A172 (cell line): ENCODE measurements around the gene HMGCLL1. TPM values are rescaled to one million over a fixed set of nuclear protein-coding genes. Genes with fewer than 3 reads are reported as not detected.

Experiments
- DNase-seq: peaks from one replicate; pipeline ENCODE4 v3.0.0-alpha.2; 2015; ENCODE audit warnings: low spot score
- total RNA-seq: library from RNA; depleted of rRNA; stranded (reverse); fragments of >200 nt; shearing (Covaris generic); gene quantifications from 2 replicates; pipeline ENCODE4 v1.2.3, GENCODE V29; 2014

The HMGCLL1 gene
- total RNA-seq, 1 experiment from 2014 or later: not detected

DNA sequence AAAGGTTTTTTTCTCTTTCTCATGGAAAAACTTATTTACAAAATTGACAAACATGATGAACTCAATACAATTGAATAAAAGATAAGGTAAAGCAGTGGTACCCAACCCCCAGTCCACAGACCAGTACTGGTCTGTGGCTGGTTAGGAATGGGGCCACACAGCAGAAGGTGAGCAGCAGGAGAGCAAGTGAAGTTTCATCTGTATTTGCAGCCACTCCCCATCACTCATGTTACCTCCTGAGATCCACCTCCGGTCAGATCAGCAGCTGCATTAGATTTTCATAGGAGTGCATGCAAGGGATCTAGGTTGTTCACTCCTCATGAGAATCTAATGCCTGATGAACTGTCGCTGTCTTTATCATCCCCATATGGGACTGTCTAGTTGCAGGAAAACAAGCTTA is 47.5 kb downstream of the HMGCLL1 start:
- no peak for DNase-seq

DNA sequence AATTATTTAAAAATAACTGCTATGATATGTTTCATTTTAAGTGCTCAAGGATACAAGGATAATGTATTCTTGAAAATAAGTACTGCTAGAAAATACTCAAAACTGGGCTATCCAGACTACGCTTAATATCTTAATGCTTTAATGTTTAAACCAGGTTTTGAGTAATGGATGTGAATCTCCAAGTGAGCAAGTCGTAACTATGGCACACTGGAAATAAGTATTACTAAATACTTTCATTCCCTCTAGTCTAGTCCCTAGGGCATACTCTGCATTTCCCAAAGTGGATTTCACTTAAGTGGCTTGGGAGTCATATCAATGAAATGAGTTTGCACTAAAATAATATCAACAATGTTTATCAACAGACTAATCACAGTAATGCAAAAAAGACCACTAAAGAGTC is 48.1 kb downstream of the HMGCLL1 start:
- no peak for DNase-seq

DNA sequence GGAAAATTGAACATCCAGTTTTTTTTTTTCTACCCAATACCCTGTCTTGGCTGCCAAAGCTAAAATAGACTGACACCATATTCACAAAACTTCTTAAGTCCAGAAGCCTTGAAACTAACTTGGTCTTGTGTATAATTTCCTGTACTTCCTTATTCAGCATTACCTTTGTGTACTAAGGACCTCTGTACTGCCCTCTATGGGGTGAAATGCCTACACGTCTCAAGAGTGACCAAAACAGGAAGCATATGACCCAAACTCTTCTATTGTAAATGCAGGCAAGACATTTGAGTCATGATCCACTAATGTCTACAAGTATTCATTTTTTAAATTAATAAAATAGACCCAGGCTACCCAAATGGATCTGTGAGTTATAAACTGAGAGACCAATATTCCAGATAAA is 50.4 kb downstream of the HMGCLL1 start:
- peak; percentile 35 for DNase-seq

DNA sequence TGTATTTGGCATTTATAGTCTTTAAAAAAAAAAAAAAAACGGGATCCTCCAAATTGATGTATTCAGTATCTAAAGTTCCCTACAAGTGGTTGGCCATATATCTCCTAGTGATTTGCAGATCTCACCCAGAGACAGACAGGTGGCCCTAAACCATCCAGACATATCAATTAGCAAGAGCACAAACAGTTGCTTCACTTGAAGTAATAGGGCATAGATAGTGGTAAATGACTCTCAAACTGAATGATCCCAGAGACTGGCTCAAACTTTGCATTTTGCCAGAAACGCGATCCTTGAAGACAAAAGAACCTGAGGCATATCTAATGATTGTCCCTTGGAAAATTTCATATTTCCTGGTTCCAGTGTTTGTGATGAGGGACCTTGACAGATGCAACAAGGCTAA is 54.6 kb downstream of the HMGCLL1 start:
- DNase-seq: no peak

DNA sequence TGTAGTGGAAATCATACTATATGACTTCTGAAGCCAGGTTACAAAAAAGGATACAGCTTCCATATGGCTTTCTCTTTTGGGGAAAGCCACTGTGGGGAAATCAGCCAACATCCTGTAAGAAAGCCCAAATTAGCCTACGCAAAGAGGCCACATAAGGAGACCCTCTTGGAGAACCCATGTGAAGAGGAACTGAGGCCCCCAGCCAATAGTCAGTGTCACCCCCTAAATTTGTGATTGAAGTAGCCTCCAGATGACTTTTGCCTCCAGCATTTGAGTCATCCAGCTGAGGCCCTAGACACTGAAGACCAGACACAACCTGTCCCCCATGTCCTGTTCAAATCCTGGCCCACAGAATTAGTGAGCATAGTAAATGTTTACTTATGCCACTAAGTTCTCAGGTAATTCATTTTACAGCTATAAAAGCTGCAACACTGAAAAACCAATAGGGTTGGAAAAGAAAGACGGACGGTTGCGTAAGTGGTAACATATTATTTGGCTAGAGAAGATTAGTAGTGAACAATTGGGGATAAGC is 60.4 kb downstream of the HMGCLL1 start:
- no peak for DNase-seq

DNA sequence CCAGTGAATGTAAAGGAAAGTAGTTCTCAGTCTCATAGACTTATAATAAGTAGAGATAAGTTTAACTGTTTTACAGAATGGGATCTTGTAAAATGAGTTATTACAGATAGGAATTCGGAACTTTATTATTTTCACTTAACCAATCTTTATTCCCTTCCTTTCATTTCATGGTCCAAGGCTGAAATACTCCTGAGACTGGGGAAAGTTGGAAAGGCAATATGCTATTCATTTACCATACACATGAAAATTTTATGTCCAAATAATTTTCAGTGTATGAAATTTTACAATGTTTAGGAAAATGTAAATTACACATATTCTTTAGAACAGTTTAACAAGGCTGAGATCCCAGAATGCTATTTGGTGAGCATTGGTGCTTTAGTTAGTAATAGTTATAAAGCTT is 62.3 kb downstream of the HMGCLL1 start:
- DNase-seq: no peak

DNA sequence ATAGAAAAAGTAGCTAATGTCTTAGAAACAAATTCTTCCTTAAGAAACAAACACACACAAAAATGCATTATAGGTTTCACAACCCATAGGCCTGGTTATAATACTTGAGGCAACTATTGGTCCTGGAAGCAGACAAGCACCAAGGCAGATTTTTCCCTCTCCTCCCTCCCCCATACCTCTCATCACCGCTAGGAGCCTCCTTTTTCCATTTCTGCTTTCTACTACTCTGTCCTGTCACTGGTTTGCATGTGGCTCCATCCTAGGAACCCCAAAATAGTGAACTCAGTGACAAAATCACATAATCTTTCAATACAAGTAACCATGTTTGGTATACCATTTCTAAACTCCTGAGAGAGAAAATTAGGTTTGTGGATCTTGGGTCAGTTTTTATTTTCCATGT is 66.1 kb downstream of the HMGCLL1 start:
- DNase-seq: no peak

DNA sequence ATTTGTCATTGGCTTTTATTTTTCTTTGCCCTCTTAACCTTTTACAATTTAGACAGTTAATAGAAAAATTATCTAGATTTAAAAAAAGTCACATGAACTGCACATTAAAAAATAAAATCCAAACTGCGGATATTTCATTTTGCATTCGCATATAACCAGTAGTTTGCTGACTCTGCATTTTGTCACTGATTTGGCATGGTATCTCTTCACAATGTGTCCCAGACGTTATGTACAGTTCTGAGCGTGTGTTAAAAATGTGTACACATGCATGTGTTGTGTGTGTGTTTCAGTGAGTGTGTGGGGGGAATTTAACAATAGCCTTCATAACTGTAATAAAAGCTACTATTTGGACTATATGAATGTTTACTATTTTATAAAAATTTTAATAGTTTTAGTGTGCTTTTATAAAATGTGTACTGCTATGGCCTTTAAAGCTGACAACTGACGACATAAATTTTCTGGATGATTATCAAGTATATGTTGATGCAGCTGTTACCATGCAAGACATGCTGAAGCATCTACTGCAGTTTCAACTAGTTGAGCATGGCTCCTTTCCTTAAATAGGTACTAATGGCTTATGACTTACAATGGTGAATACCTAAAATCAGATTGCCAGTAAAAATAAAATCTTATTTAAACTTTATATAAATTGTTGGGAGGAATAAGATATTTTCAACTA is 67.7 kb downstream of the HMGCLL1 start:
- DNase-seq: no peak

DNA sequence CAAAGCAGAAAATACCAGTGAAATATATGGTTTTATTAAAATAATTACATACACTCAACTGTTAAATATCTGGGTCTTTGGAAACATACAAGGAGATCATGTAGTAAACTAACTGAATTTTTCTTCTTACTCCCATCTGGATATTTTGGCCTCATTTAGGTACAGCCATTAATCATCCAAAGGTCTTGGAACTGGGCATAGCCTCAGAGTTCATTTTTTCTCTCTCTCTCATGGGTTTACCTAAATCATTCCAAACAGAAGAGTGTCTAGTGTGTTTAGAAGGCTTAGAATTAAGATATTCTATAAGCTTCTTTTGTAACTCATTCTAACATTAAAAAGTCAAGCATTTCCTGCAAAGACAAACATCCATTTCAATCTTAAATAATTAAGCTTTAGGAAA is 79.4 kb downstream of the HMGCLL1 start:
- no peak for DNase-seq

DNA sequence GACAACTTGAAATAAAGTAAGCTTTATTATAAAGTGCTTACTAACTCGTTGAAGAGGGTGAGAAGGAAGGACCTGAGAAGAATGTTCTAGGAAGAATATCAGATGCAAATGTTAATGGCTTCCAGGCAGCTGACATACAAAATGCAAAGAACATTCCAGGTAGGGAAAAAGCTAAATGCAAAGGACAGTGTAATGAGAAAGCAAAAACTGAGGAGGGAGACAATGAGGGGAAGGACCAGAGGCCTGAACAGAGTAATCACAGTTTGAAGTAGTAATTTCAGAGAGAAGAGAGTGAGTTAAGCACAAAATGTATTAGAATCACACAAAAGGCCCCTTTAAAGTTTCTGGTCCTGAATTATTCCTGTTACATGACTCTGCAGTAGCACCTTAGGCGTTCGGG is 81.3 kb downstream of the HMGCLL1 start:
- DNase-seq: no peak

DNA sequence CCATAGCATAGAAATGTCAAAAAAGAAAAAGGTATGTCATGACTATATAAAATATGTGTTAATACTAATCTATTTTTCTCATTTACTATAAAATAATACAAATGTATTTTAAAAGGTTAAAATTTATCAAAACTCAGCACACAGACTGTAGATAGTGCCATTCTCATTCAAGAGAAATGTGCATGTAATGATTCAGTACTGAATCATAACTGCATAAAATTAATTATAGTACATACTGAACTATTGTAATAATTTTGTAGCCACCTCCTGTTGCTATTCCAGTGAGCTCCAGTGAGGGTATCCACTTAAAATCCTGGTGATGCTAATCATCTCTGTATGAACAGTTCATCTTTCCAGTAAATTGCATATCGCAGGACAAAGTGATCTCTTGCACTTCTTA is 82.8 kb downstream of the HMGCLL1 start:
- DNase-seq: no peak

DNA sequence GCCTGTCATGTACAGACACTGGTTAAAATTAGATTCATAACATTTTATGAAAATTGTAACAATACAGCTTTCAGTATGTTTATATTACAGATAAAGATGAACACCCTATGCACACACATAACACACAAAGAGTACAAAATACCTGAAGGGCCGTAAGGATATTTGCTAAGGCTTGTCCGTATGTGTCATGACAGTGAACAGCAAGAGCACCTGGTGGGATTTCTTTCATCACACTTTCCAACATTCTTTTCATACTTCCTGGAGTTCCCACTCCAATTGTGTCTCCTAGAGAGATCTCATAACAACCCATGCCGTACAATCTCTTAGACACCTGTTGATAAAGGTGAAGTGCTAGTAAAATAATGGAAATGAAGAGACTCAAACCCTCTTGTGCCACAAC is 83.7 kb downstream of the HMGCLL1 start:
- DNase-seq: no peak

DNA sequence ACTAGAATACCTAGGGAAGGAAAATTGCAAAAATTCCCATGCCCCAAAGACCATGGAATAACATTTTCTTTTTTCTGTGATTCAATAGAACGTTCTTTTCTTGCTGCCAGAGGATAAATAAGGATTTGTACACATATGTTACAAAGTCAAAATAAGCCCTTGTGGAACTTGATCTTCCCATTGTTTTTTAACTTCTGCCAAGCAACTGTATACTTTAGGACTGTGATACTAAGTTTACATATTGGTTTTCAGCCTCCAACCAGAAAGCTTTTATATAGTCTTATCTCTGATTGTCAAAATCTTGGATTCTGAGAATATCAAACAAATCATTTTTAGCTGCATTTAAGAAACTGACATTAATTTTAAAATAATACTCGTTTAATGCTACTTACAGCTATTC is 84.6 kb downstream of the HMGCLL1 start:
- DNase-seq: no peak

DNA sequence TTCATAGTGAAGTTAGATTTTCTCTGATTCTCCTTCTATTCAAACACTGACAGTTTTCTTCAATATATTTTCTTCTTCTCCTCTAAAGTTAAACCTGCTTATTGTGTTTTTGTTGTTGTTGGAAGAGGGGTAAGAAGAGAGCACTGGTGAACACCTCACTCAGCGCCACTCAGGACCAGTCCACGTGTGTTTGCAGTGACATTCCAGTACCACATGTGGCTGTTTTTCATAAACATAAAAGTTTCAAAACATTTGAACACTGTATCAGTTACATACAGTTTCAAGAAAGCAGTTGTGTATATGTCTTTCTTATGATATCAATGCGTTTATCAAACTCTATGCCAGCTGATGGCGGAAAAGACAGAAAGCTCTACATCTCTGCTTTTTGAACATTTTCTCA is 86.7 kb downstream of the HMGCLL1 start:
- DNase-seq: no peak

DNA sequence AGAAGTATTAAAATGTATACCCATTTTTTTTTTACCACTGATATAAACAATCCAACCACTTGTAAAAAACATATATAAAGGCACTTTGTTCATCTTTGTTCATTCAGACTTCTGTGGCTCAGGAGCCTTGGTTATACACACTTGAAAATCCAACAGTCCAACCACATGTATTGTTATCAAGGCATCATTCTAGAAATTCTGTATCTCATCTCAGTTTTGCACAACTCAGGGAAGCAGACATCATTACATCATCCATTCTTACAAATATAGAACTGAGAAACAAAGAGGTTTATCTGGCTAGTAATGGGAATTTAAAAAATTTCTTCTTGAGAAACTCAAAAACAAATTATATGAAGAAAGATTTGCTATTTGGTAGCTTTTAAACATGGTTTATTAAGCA is 88.1 kb downstream of the HMGCLL1 start:
- DNase-seq: no peak

DNA sequence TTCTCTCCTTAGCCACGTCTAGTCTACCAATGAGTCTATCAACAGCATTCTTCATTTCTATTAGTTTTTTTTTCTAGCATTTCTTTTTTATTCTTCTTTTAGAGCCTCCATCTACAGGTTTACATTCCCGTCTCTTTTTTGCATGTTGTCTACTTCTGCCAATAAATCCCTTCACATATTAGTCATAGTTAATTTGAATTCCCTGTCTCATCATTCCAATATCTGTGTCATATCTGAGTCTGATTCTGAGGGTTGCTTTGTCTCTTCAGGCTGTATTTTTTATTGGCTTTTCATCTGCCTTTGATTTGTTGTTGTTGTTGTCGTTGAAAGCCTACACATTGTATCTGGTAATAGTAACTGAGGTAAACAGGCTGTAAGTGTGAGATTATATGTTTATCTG is 104.6 kb downstream of the HMGCLL1 start:
- no peak for DNase-seq

DNA sequence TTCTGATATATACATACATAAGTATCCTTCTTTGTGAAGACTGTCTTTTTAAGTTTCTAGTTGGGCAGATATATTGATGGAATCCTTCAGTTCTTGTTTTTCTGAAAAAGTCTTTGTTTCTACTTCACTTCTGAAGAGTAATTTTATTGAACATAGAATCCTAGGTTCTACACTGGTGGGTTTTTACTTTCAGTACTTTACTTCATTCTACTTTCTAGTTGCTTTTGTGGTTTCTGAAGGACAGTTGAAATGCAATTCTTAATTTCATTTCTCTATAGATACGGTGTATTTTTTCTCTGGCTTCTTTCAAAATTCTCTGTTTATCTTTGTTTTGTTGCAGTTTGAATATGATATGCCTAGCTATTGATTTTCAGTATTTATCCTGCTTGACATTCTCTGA is 105.3 kb downstream of the HMGCLL1 start:
- DNase-seq: no peak

DNA sequence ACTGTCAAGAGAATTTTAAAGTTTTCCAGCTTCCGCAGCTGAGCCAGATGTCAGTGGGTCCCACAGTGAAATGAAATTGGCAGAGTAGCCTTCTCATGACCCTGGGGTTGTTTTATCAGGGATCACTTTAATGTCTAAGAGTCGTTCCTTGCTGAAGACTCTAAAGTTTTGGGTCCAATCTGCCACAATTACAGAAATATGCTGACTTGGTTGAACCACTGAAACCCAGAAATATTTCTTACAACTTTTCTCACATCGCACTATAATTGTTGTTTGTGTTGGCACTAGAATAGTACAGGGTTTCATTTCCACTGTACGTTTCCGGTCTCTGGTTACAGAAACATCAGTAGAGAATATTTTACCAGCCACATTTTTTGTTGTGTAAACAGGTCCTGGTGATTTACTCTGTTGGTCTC is 109.0 kb downstream of the HMGCLL1 start:
- DNase-seq: no peak

DNA sequence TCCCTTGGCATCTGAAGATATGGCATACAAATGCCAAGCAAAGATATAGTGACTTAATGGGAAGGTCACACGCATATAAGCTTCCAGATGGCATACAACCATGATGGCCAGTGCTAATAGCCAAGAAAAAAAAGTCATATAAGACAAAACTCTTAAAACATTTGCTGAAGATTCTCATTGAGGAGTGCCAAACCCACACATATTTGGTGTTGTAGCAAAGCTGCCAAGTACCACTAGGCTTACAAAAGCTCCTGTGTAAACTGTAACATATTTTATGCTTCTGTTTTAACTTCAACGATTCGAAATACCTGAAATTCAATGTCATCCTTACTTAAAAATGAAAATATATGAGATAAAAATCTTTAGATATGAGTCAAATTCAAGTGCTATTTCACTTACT is 123.0 kb downstream of the HMGCLL1 start:
- DNase-seq: no peak

DNA sequence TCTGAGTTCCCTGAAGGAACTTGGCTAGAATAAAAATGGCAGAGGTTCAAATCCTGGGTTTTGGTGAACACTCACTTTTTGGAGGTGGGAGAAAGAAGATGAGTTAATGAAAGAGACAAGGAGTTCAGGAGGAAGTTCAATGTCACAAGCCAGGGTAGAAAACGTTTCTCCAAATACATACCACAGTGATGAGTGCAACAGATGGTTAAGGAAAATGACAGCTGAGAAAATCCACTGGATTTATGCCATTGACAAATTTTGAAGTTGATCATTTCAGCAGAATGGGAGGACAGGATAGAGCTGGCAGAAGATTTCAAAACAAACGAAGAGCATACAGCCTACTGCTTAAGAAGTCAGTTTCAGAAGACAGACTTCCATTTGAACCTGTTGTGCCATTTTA is 129.0 kb downstream of the HMGCLL1 start:
- DNase-seq: no peak

DNA sequence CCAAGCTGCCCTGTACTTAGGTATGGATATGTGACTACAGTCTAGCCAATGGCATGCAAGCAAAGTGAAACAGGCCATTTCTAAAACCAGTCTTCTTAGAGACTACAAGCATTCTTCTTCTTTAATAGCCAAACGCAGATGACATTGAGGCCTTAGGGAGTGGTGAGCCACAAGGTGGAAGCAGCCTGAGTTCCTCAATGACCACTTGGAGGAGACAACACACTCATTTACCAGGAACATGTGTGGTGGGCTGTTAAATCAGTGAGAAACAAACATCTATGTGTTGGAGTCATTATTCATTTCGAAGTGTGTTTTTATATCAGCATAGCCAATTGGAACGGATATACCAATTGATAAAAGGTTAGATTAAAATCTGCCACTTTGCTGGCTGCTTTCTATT is 129.8 kb downstream of the HMGCLL1 start:
- no peak for DNase-seq

DNA sequence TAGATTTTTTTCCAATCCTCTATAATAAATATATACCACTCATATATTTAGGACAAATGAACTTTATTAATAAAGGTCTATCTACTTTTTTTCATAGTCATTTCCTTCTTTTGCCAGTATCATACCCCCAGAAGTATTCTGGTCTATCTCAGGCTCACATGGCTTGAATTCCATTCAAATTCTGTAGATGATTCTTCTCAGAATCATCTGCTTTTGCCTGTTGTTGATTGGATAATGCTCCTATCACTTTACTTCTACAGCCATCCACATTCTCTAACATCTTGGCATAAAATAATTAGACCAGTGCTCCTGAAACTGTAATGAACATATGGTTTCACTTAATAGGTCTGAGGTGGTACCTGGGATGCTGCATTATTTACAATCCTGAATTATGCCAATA is 130.5 kb downstream of the HMGCLL1 start:
- no peak for DNase-seq

DNA sequence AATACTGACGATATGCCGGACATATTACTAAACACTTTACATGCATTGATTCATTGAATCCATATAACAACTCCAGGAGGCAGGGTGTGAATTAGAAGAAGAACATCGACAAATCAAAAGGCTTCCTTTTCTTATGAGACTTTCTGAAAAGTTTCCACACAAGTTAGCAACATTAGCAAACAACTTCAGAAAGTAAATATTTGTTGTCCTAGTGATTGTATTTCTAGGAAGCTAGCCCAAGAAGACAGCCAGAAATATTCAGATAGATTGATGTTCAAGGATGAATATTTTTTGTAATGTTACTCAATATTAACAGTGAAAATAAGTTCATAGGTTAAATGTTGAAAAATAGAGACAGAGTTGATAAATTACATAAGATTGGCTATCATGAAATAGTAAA is 131.1 kb downstream of the HMGCLL1 start:
- DNase-seq: no peak

DNA sequence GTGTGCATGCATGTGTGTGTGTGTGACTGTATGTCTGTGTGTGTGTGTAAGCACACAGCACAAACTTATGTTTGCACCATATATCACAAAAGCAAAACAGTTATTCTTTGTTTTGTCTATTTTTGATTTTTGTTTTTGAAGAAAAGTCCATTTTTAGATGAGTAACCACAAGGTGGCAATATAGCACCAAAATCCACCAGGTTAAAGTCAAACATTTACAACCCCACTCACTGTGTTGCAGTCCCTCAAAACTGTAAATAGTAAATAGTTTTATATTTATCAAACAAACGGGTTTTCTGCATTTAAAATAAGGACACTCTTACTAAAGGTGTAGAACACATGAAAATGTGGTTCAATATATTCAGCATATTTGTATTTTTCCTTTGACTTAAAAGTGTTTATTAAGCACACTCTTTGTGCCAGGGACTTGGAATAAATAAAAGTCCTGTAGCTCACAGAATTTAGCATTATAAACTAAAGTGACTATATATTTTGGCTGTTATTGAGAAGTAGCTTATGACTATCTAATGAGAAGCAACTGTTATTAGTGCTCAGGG is 133.3 kb downstream of the HMGCLL1 start:
- DNase-seq: peak; percentile 22
